MM.1S (cell line): ENCODE measurements around the gene MACROD2.

Experiments used
- DNase-seq: peaks from one replicate; pipeline ENCODE4 v3.0.0-alpha.2; 2015
- H2AFZ ChIP-seq: fragments of 300-600 bp; sonication (generic); 2 replicates; pipeline ENCODE4 v1.6.0; 2016; ENCODE audit warnings: antibody characterized with exemption, low read length
- H3F3A ChIP-seq: fragments of 300-600 bp; sonication (generic); 2 replicates; pipeline ENCODE4 v1.6.1; 2016; ENCODE audit warnings: mild to moderate bottlenecking, antibody characterized with exemption, low read length, moderate library complexity, mixed read lengths; ENCODE audit not compliant: insufficient read depth
- H3K27ac ChIP-seq: fragments of 300-600 bp; sonication (generic); 2 replicates; pipeline ENCODE4 v1.5.1; 2016; ENCODE audit warnings: mild to moderate bottlenecking, low read length
- H3K27me3 ChIP-seq: fragments of 300-600 bp; sonication (generic); replicated peaks from 2 replicates; pipeline ENCODE4 v1.6.0; 2016; ENCODE audit warnings: low read length; ENCODE audit not compliant: insufficient read depth
- H3K36me3 ChIP-seq: fragments of 300-600 bp; sonication (generic); replicated peaks from 2 replicates; pipeline ENCODE4 v1.6.1; 2016; ENCODE audit warnings: mild to moderate bottlenecking, low read length, mixed read lengths; ENCODE audit not compliant: insufficient read depth
- H3K4me1 ChIP-seq: fragments of 300-600 bp; sonication (generic); 2 replicates; pipeline ENCODE4 v1.6.1; 2016; ENCODE audit warnings: low read length, mixed read lengths
- H3K4me2 ChIP-seq: fragments of 300-600 bp; sonication (generic); 2 replicates; pipeline ENCODE4 v1.6.0; 2016; ENCODE audit warnings: low read depth, low read length
- H3K4me3 ChIP-seq: fragments of 300-600 bp; sonication (generic); 2 replicates; pipeline ENCODE4 v1.5.1; 2016; ENCODE audit warnings: low read length, mixed read lengths
- H3K79me2 ChIP-seq: fragments of 300-600 bp; sonication (generic); 2 replicates; pipeline ENCODE4 v1.6.1; 2016; ENCODE audit warnings: mixed run types, low read length, mixed read lengths
- H3K9ac ChIP-seq: fragments of 300-600 bp; sonication (generic); 2 replicates; pipeline ENCODE4 v1.6.1; 2016; ENCODE audit warnings: low read length, mixed read lengths
- H3K9me2 ChIP-seq: fragments of 300-600 bp; sonication (generic); replicated peaks from 2 replicates; pipeline ENCODE4 v1.6.1; 2016; ENCODE audit warnings: mild to moderate bottlenecking, low read length, mixed read lengths; ENCODE audit not compliant: insufficient read depth
- H3K9me3 ChIP-seq: fragments of 300-600 bp; sonication (generic); replicated peaks from 2 replicates; pipeline ENCODE4 v1.6.1; 2016; ENCODE audit warnings: mild to moderate bottlenecking, low read length, mixed read lengths; ENCODE audit not compliant: insufficient read depth
- H4K20me1 ChIP-seq: fragments of 300-600 bp; sonication (generic); 2 replicates; pipeline ENCODE4 v1.6.1; 2016; ENCODE audit warnings: mild to moderate bottlenecking, low read length, moderate library complexity, mixed read lengths; ENCODE audit not compliant: insufficient read depth
- CTCF ChIP-seq: fragments of 300-600 bp; sonication (generic); IDR thresholded peaks from 2 replicates; pipeline ENCODE4 v1.5.1; 2016; ENCODE audit warnings: antibody characterized with exemption, low read length, mixed read lengths
- EZH2 ChIP-seq: fragments of 300-600 bp; sonication (generic); optimal IDR thresholded peaks from 2 replicates; pipeline ENCODE3; 2017; ENCODE audit warnings: low read depth, mild to moderate bottlenecking, antibody characterized with exemption, low read length, mixed read lengths
- EZH2phosphoT487 ChIP-seq: fragments of 300-600 bp; sonication (generic); IDR thresholded peaks from 2 replicates; pipeline ENCODE4 v1.6.1; 2018; ENCODE audit warnings: antibody characterized with exemption, low read length

MACROD2 gene

GRCh38 chr20:16066571-16066970 lies 2071.3 kb downstream of the MACROD2 start:
- no peaks in the 10 kb centered on the region for H3K27me3 ChIP-seq
- no peak for DNase-seq
- H3K9me2 ChIP-seq = no peaks in the 10 kb centered on the region
- peaks cover 9% of the 10 kb centered on the region for H3K4me1 ChIP-seq
- H3K4me2 ChIP-seq = no peak overlapping the region
- H3K27ac ChIP-seq = no peak overlapping the region
- no peak overlapping the region for H3K9ac ChIP-seq
- no peaks in the 10 kb centered on the region for H4K20me1 ChIP-seq
- no peak for TF ChIP-seq EZH2
- TF ChIP-seq EZH2phosphoT487 = no peak
- TF ChIP-seq CTCF = no peak
- H2AFZ ChIP-seq = no peak overlapping the region
- no peaks in the 10 kb centered on the region for H3F3A ChIP-seq
- H3K4me3 ChIP-seq = no peak overlapping the region
- no peaks in the 10 kb centered on the region for H3K79me2 ChIP-seq
- H3K36me3 ChIP-seq = no peaks in the 10 kb centered on the region
- H3K9me3 ChIP-seq = no peaks in the 10 kb centered on the region

DNA sequence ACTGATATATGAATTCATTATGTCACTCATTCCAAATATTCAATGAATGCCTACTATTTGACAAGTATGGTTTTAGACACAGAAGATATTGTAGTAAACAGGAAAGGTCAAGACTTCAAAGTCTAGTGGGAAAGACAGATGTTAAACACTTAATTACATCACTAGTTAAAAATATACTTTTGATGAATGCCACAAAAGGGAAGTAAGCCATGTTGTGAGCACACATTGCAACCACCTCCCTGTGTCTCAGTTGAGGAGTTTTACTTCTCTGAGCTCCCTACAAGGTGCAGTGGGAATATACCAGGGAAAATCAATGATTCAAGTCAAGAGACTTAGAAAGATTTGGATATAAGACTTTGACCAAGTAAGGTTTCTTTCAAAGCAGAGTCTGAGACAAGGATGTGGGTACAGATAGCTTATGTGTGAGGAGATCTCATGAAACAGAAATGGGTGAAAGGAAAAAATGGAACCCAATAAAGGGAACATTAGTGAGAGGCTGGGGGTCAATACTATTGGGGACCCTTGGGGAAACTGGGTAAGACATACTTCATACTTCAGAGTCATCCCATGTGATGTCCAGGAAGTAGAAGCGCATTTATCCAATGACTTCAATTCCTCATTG lies 2074.2 kb downstream of the MACROD2 start:
- Histone ChIP-seq H3K9me3 (no peaks in the 10 kb centered on the region), H3K9me2 (no peaks in the 10 kb centered on the region), H3K27ac (no peak overlapping the region), H3K4me2 (no peak overlapping the region), H3K27me3 (no peaks in the 10 kb centered on the region), H3K4me3 (no peak overlapping the region), H3K9ac (no peak overlapping the region), H2AFZ (no peak overlapping the region), H4K20me1 (no peaks in the 10 kb centered on the region), H3K4me1 (peaks cover 9% of the 10 kb centered on the region), H3F3A (no peaks in the 10 kb centered on the region), H3K79me2 (no peaks in the 10 kb centered on the region), H3K36me3 (no peaks in the 10 kb centered on the region)
- peak; percentile 30 for DNase-seq
- TF ChIP-seq CTCF (no peak), EZH2phosphoT487 (no peak), EZH2 (no peak)

GRCh38 chr20:16072220-16072619 lies 2076.9 kb downstream of the MACROD2 start:
- H3K9ac ChIP-seq = no peak overlapping the region
- H3K27me3 ChIP-seq = no peaks in the 10 kb centered on the region
- no peak overlapping the region for H2AFZ ChIP-seq
- H3K9me2 ChIP-seq = no peaks in the 10 kb centered on the region
- no peaks in the 10 kb centered on the region for H3K9me3 ChIP-seq
- H3K4me2 ChIP-seq = no peak overlapping the region
- H3K4me3 ChIP-seq = no peak overlapping the region
- peaks cover 9% of the 10 kb centered on the region for H3K4me1 ChIP-seq
- no peak overlapping the region for H3K27ac ChIP-seq
- no peaks in the 10 kb centered on the region for H3K79me2 ChIP-seq
- H3F3A ChIP-seq = no peaks in the 10 kb centered on the region
- H3K36me3 ChIP-seq = no peaks in the 10 kb centered on the region
- DNase-seq = no peak
- no peaks in the 10 kb centered on the region for H4K20me1 ChIP-seq
- no peak for TF ChIP-seq EZH2
- TF ChIP-seq CTCF = no peak
- TF ChIP-seq EZH2phosphoT487 = no peak
